ENCODE measurements around the gene RASD1.
"Not testable (repeated sequence)": the region's sequence is repeated elsewhere in the genome, so short reads cannot be mapped to it uniquely, and the experiment has no call there.

Gene RASD1

GRCh38 chr17:17495536-17496188 is 533 bp downstream of the RASD1 start:
- no peak for DNase-seq

GRCh38 chr17:17494870-17495535 is 1.2 kb downstream of the RASD1 start:
- no peak for DNase-seq

- no peak for DNase-seq
These were observed 1.7 kb downstream of the RASD1 start for GRCh38 chr17:17494499-17494869.

GRCh38 chr17:17493986-17494466 is 2.2 kb downstream of the RASD1 start:
- DNase-seq: no peak

- DNase-seq: no peak
These were observed 2.8 kb downstream of the RASD1 start for GRCh38 chr17:17493249-17493985.

- no peak for DNase-seq
These were observed 3.6 kb downstream of the RASD1 start for GRCh38 chr17:17492571-17492970.

GRCh38 chr17:17492085-17492484 is 4.1 kb downstream of the RASD1 start:
- no peak for DNase-seq

GRCh38 chr17:17491546-17491988 is 4.6 kb downstream of the RASD1 start:
- no peak for DNase-seq

- DNase-seq: no peak
These were observed 5.1 kb downstream of the RASD1 start for GRCh38 chr17:17491031-17491471.

GRCh38 chr17:17487998-17488397 is 8.2 kb downstream of the RASD1 start:
- DNase-seq: no peak

GRCh38 chr17:17486416-17486815 is 9.8 kb downstream of the RASD1 start:
- DNase-seq: not testable (repeated sequence)

- DNase-seq: no peak
These were observed 10.8 kb downstream of the RASD1 start for GRCh38 chr17:17485420-17485819.

GRCh38 chr17:17484451-17484899 is 11.7 kb downstream of the RASD1 start:
- DNase-seq: no peak

GRCh38 chr17:17481860-17482259 is 14.3 kb downstream of the RASD1 start:
- DNase-seq: no peak

GRCh38 chr17:17480593-17481148 is 15.5 kb downstream of the RASD1 start:
- DNase-seq: no peak

GRCh38 chr17:17479209-17479608 is 17.0 kb downstream of the RASD1 start:
- DNase-seq: no peak

GRCh38 chr17:17476865-17477467 is 19.2 kb downstream of the RASD1 start, which contains the start of gene MED9:
Gene MED9, plus strand, starts transcription at chr17:17477000. Its CDS starts 42 bp downstream, at chr17:17477042.
- peak; percentile 68 for DNase-seq

- no peak for DNase-seq
These were observed 21.9 kb downstream of the RASD1 start for GRCh38 chr17:17474341-17474740.

- DNase-seq: no peak
These were observed 23.8 kb downstream of the RASD1 start for GRCh38 chr17:17472333-17472920.

GRCh38 chr17:17469996-17470395 is 26.2 kb downstream of the RASD1 start:
- DNase-seq: no peak

- no peak for DNase-seq
These were observed 26.8 kb downstream of the RASD1 start for GRCh38 chr17:17469358-17469757.
